Astrocyte (in vitro differentiated cells and primary cell): ENCODE results near the gene MS4A13. TPM values are rescaled to one million over a fixed set of nuclear protein-coding genes. Genes with fewer than 3 reads are reported as not detected.

Experiments
- total RNA-seq: library from RNA; stranded (reverse); gene quantifications from 2 replicates; pipeline ENCODE4 v1.2.1, GENCODE V29; 2021

MS4A13 gene
- total RNA-seq, 1 donor from 2014 or later = not detected

Other genes starting within 250 kb of the MS4A13 start
- 0.32 TPM in 1 of 2 replicates, not detected in the other for gene MS4A4A, start 234.7 kb upstream of the MS4A13 start, total RNA-seq
- gene MS4A6E, start 188.1 kb upstream of the MS4A13 start, total RNA-seq = not detected in 2 replicates
- not detected in 2 replicates for gene MS4A7, start 136.9 kb upstream of the MS4A13 start, total RNA-seq
- gene MS4A14, start 118.9 kb upstream of the MS4A13 start, total RNA-seq = not detected in 2 replicates
- gene MS4A5, start 85.8 kb upstream of the MS4A13 start, total RNA-seq = not detected in 2 replicates
- not detected in 2 replicates for gene MS4A1, start 59.5 kb upstream of the MS4A13 start, total RNA-seq
- gene MS4A12, start 22.6 kb upstream of the MS4A13 start, total RNA-seq = 0.31 TPM in 1 of 2 replicates, not detected in the other
- not detected in 2 replicates for gene MS4A8, start 184.2 kb downstream of the MS4A13 start, total RNA-seq
- gene MS4A18, start 209.3 kb downstream of the MS4A13 start, total RNA-seq = not detected in 2 replicates
- gene MS4A15, start 241.5 kb downstream of the MS4A13 start, total RNA-seq = not detected in 2 replicates